WI38 (cell line): ENCODE measurements around the gene NKX6-1.
A peak's percentile ranks its signal among the peaks of the same experiment; 100 is the strongest.

Source experiments
- H3K4me3 ChIP-seq: 2 replicates; pipeline ENCODE4 v1.5.1; 2011; ENCODE audit warnings: low read depth, mild to moderate bottlenecking, control low read depth, low read length
- TF ChIP-seq, protein P1 (sequence below): IDR thresholded peaks from 2 replicates; pipeline ENCODE4 v1.5.1; 2012; ENCODE audit warnings: low read depth, mild to moderate bottlenecking, control low read depth, low read length

NKX6-1 gene

DNA sequence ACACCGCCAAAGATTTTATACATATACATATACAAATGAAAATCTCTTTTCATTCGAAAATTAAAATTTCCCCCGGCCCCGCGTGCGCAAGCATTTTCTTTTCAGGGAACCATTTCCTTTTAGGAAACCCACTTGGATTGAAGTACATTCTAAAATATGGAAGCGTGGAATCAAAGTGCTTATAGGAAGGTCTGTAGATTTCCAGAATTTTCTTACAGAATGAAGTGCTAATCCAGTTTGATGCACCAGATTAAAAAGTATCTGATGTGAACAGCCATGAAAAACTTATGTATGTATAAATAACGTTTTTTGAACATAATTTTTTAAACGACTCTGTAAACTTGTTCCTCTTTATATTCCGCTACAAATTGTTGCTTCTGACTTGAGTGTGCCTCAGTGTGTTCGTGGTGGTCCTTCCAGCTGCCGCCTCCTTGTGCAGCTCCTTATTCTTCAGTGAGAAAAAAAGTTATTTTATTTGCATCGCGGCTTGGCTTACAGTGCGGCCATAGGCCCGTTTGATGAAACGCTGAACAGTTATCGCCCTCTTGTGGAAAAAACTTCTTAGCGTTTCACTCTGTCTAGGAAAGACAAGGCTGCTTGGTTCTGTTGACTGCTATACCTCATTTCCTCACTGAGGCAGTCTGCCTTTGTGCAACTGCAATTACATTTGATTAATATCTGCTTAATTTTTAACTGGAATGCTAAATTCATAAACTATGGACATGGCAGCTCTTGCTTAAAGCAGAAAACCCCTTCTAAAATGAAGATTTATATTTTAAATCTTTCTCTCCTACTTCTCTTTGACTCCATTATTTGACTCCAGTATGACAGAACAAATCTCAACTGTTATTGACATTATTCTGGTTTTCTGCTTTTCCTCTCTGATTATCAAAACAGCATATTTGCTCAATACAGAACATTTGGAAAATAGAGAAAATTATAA, 4.7 kb upstream of the NKX6-1 start:
- TF ChIP-seq, protein P1, sequence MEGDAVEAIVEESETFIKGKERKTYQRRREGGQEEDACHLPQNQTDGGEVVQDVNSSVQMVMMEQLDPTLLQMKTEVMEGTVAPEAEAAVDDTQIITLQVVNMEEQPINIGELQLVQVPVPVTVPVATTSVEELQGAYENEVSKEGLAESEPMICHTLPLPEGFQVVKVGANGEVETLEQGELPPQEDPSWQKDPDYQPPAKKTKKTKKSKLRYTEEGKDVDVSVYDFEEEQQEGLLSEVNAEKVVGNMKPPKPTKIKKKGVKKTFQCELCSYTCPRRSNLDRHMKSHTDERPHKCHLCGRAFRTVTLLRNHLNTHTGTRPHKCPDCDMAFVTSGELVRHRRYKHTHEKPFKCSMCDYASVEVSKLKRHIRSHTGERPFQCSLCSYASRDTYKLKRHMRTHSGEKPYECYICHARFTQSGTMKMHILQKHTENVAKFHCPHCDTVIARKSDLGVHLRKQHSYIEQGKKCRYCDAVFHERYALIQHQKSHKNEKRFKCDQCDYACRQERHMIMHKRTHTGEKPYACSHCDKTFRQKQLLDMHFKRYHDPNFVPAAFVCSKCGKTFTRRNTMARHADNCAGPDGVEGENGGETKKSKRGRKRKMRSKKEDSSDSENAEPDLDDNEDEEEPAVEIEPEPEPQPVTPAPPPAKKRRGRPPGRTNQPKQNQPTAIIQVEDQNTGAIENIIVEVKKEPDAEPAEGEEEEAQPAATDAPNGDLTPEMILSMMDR, result peak; percentile 61
- no peak overlapping the region for H3K4me3 ChIP-seq

DNA sequence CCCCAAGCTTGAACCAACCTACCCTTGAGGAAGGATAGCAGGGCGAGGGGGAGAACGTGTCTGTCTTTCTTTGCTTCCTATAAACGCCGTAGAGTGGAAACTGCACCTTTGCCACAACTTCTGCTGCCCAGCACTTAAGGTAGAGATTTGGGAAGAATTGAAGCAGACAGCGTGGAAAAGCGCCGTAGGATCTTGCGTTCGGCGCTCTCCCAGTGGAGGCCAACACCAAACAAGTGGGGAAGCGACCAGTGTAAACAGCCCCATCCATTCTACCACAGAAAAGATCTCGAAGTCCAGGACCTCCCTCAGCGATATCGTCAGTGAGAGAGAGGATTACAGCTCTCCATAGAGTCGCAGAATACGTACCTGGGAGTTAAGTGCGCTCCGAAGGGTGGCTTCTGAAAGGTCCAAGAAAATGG, 3.9 kb upstream of the NKX6-1 start:
- TF ChIP-seq, protein P1, result no peak
- no peak overlapping the region for H3K4me3 ChIP-seq

DNA sequence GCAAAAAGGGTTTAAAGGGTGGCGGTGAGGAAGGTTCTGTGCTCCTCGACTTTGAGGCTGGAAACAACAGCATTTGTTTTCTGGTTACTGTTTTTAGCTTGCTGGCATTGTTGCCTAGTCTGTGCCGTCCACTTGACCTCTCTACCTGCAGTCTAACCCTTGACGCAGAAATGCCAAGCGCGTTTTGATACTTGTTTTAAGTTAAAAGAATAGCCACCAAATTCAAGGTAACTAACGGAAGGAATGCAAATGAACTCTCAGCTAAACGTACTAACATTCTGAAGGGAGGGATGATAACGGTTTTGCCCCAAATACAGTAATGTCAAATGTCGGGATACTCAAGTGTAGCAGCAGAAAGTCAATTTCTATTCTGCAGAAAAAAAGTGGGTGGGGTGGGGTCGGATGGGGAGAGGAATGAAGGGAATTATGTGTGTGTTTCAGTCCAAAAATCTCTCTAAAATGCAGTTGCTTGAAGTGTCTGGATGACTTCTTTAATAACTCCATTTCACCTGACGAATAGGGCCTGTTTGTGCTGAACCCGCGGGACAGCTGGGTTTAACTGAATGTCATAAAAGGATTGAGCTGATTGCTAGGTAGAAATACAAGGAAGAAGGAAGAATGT, 3.4 kb upstream of the NKX6-1 start:
- H3K4me3 ChIP-seq, result no peak overlapping the region
- TF ChIP-seq, protein P1, result no peak

DNA sequence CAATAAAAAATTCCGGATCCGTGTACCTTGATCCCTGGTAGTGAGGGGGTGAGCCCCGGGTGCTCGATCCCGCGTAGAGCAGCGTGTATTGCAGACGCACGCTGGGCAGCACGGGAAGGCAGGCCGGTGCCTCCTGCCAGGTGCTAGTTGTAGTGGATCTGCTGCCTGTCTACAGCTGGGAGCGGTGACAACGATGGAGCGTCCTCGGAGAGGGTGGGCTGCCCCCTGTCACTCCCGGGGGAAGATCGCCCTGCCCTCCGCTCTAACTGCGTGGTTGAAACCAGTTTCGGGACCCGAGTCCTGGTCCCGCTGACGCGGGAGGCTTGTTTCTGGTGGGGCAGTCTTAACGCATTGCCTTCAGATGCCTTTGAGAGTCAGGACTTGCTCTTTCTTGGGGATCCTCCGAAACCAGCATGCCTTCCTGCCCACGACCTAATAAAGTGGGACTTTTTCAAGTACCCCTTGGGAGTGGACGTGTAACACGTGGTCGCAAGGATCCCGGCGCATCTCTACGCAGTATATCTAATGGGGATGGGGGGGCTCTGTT, 2.7 kb upstream of the NKX6-1 start:
- H3K4me3 ChIP-seq, result no peak overlapping the region

DNA sequence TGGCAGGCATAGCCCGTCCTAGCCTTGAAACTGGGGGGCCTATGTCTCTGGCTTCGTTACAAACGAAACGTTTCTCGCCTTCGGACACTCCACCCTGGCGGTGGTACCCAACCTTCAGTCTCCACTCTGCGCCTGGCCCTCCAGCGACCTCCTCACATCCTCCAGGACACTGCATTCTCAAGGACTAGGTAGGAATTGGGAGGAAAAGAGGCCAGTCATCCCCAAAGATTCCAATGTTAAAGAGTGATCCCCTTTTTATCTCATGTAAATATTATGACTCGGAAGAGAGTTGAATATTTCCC, 2.1 kb upstream of the NKX6-1 start:
- no peak overlapping the region for H3K4me3 ChIP-seq
- TF ChIP-seq, protein P1, result no peak

More for the DNA sequence above, 2.7 kb upstream of the NKX6-1 start:
- TF ChIP-seq, protein P1, result no peak

DNA sequence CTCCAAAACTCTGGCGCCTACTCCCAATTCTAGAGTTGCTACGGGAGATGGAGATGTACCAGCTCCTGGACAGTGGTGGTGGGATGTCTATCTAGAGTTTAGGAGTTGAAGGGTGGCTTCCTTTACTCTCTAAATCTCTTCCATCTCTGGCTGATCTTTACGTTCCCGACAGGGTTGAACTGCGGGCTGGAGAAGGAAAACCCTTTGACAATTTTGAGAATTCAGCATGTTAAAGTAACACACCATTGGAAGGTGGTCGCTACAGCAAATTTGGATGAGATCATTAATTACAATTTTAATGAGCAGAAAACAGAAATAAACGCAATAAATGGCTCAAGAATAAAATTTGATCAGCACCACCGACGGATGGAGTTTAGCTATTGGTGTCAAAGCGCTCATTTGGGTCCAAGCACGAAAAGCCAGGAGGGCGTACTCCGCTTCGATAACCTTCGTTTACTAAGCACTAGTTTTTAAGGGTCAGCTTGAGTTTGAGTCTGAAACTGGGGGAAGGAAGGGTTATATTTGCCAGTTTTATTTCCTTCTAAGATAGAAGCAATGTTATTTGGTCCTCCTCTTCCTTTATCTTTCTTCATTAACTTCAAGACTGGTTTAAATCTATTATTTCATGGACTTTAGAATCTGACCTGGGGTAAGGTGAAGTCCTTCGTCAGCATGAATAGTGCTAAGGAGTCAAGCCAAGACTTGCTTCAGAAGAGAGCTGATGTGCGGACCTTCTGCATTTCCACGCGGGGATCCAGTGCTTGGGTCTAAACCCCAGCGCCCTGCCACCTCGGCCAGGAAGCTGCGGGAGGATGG, 1.5 kb upstream of the NKX6-1 start:
- TF ChIP-seq, protein P1, result no peak
- H3K4me3 ChIP-seq, result no peak overlapping the region

DNA sequence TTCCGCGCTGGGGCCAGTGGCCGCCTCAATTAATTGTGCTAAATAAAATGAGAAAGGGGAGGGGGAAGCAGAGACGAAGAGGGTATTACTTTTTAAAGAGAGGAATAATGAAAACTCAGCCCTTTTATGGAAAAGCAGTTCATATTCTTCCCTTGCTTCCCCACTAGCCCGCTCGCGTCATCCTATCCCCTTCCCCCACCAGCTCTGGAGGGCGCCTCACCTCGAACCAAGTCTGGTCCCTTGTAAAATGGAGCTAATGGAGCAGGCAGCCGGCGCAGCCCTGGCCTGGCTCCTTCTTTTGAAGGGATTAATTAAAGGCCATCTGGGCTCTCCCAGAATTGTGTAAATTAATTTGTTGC, 511 bp upstream of the NKX6-1 start:
- H3K4me3 ChIP-seq, result no peak overlapping the region
- TF ChIP-seq, protein P1, result no peak
